ENCODE data around the gene PPP1R1B. TPM values are rescaled to one million over a fixed set of nuclear protein-coding genes. Genes with fewer than 3 reads are reported as not detected.

Gene PPP1R1B
- total RNA-seq, 1 experiment from 2014 or later = not detected

DNA sequence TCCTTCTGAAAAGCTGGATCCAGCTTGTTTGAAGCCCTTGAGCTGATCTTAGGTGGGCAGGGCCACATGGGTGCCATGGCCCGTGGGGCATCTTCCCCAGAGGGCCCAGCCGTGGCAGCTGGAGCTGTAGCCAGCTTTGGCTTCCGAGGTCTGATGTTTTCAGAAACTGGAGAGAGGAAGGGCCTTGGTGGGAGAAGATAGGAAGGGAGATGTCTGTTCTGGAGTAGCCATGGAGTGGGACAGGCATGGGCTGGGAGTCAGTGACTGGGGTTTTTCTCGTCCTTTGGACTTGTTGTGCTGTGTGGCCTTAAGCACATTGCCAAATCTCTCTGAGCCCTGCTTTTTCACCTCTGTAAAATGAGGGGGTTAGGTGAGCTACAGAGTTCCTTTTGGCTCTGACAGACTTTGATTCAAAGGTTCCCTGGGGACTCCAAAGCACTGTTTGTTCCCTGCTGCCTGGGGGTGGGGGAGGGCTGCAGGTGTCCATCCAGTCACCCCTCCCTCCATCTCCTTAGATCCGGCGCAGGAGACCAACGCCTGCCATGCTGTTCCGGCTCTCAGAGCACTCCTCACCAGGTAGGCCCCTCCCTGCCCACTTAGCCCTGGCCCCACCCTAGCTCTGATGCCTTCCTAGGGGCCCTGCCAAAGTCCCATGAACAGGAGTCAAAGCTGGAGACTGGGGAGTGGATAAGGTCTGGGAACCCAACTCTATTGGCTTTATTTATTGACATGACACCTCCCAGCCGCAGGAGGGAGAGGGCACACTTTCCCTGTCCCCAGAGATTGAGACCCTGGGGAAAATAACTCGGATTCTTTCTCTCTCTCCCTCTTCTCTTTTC is 2.1 kb downstream of the PPP1R1B start:
- no peak overlapping the region for H3K4me3 ChIP-seq
- no peak overlapping the region for H3K4me2 ChIP-seq
- POLR2A ChIA-PET (ENCODE audit: unreplicated experiment) = no interaction called here
- intact Hi-C loops (cut with micrococcal nuclease; ENCODE audit: unreplicated experiment) = no loop called here
- H3K27ac ChIP-seq = no peak overlapping the region
- TF ChIP-seq, protein P1, sequence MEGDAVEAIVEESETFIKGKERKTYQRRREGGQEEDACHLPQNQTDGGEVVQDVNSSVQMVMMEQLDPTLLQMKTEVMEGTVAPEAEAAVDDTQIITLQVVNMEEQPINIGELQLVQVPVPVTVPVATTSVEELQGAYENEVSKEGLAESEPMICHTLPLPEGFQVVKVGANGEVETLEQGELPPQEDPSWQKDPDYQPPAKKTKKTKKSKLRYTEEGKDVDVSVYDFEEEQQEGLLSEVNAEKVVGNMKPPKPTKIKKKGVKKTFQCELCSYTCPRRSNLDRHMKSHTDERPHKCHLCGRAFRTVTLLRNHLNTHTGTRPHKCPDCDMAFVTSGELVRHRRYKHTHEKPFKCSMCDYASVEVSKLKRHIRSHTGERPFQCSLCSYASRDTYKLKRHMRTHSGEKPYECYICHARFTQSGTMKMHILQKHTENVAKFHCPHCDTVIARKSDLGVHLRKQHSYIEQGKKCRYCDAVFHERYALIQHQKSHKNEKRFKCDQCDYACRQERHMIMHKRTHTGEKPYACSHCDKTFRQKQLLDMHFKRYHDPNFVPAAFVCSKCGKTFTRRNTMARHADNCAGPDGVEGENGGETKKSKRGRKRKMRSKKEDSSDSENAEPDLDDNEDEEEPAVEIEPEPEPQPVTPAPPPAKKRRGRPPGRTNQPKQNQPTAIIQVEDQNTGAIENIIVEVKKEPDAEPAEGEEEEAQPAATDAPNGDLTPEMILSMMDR (conservative IDR thresholded peaks at IDR 0.05) = no peak
- no peak for TF ChIP-seq EZH2 (IDR thresholded peaks at IDR 0.05; ENCODE audit: low read depth)
- no peaks in the 10 kb centered on the region for H3K9me3 ChIP-seq (ENCODE audit: insufficient read depth, low read depth)
- CTCF ChIA-PET = no interaction called here
- H3K27me3 ChIP-seq (ENCODE audit: insufficient read depth, low read depth) = no peaks in the 10 kb centered on the region
- H3K79me2 ChIP-seq (ENCODE audit: low read depth) = no peaks in the 10 kb centered on the region
- no TSS peak for BruUV-seq (replicated peaks)
- H4K20me1 ChIP-seq (ENCODE audit: insufficient read depth) = no peaks in the 10 kb centered on the region
- no peaks in the 10 kb centered on the region for H3K36me3 ChIP-seq (ENCODE audit: low read depth)
- H3K4me1 ChIP-seq (replicated peaks; ENCODE audit: insufficient read depth) = peaks cover 25% of the 10 kb centered on the region
- no peak overlapping the region for H2AFZ ChIP-seq
- H3F3A ChIP-seq (ENCODE audit: insufficient read depth, low read depth) = peaks cover 9% of the 10 kb centered on the region; the same call in 1 of the 2 replicates
- DNase-seq = no peak
- H3K9me2 ChIP-seq (ENCODE audit: insufficient read depth) = no peaks in the 10 kb centered on the region

DNA sequence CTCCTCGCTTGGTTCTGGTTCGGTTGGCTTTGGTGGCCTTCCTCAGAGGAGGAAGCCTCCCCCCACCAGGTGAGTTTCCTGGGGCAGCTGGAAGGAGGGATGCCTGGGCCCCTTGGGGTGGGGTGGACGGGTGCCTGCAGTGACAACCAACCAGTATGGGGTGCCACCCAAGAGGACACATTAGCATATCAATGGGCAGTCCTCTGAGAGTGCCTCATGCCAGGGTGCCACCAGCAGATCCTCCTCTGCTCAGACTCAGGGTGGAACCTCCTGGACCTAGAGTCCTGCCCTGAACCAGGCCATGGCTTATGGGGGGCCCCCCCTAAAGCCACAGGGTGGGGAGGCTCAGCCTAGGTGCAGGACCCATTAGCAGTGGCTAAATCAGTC is 2.7 kb downstream of the PPP1R1B start:
- Histone ChIP-seq H2AFZ (no peak overlapping the region), H4K20me1 (ENCODE audit: insufficient read depth) (no peaks in the 10 kb centered on the region), H3K4me1 (replicated peaks; ENCODE audit: insufficient read depth) (peaks cover 25% of the 10 kb centered on the region), H3K79me2 (ENCODE audit: low read depth) (no peaks in the 10 kb centered on the region), H3F3A (ENCODE audit: insufficient read depth, low read depth) (peaks cover 8% of the 10 kb centered on the region; the same call in 1 of the 2 replicates), H3K4me3 (no peak overlapping the region), H3K27me3 (ENCODE audit: insufficient read depth, low read depth) (no peaks in the 10 kb centered on the region), H3K36me3 (ENCODE audit: low read depth) (no peaks in the 10 kb centered on the region), H3K4me2 (no peak overlapping the region), H3K9me2 (ENCODE audit: insufficient read depth) (no peaks in the 10 kb centered on the region), H3K9me3 (ENCODE audit: insufficient read depth, low read depth) (no peaks in the 10 kb centered on the region), H3K27ac (no peak overlapping the region)
- intact Hi-C loops (cut with micrococcal nuclease; ENCODE audit: unreplicated experiment) = no loop called here
- CTCF ChIA-PET = no interaction called here
- no TSS peak for BruUV-seq (replicated peaks)
- POLR2A ChIA-PET (ENCODE audit: unreplicated experiment) = no interaction called here
- TF ChIP-seq EZH2 (IDR thresholded peaks at IDR 0.05; ENCODE audit: low read depth) = no peak
- TF ChIP-seq, protein P1 (conservative IDR thresholded peaks at IDR 0.05) = no peak
- DNase-seq = no peak

DNA sequence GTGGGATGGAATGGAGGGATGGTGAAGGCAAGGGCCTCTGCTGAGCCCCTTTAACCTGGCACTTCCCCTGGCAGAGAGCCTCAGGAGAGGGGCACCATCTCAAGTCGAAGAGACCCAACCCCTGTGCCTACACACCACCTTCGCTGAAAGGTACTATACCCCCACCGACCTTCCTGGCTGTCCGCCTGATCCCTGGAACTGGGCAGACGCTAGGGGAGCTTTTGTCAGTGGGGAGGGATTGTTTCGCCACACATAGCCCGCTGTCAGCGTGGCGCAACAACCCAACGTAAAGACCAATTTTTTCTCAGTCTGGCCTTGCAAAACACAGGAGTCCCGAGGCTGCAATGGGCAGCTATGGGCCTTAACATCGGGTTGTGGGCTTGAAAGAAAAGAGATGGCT is 3.1 kb downstream of the PPP1R1B start:
- Histone ChIP-seq H3K9me2 (ENCODE audit: insufficient read depth) (no peaks in the 10 kb centered on the region), H3K4me2 (no peak overlapping the region), H3K27me3 (ENCODE audit: insufficient read depth, low read depth) (no peaks in the 10 kb centered on the region), H3K9me3 (ENCODE audit: insufficient read depth, low read depth) (no peaks in the 10 kb centered on the region), H3K27ac (no peak overlapping the region), H3K4me1 (replicated peaks; ENCODE audit: insufficient read depth) (peaks cover 25% of the 10 kb centered on the region), H3K4me3 (no peak overlapping the region), H2AFZ (no peak overlapping the region), H4K20me1 (ENCODE audit: insufficient read depth) (no peaks in the 10 kb centered on the region), H3F3A (ENCODE audit: insufficient read depth, low read depth) (peaks cover 8% of the 10 kb centered on the region; the same call in 1 of the 2 replicates), H3K36me3 (ENCODE audit: low read depth) (no peaks in the 10 kb centered on the region), H3K79me2 (ENCODE audit: low read depth) (no peaks in the 10 kb centered on the region)
- TF ChIP-seq, protein P1 (conservative IDR thresholded peaks at IDR 0.05) = no peak
- no peak for TF ChIP-seq EZH2 (IDR thresholded peaks at IDR 0.05; ENCODE audit: low read depth)
- ChIA-PET POLR2A (ENCODE audit: unreplicated experiment) (no interaction called here), CTCF (interaction anchor here (0.6 kb wide), 1 partner anchor 381 kb away, joined by 3 read pairs; no protein-coding TSS in a partner anchor)
- DNase-seq = no peak
- no TSS peak for BruUV-seq (replicated peaks)
- intact Hi-C loops (cut with micrococcal nuclease; ENCODE audit: unreplicated experiment) = loop anchor here (5.0 kb wide), 1 partner anchor 107 kb away; the partner anchor contains the start of gene GRB7

All from PC-9 (cell line).